ENCODE measurements around the gene CWC27. TPM values are rescaled to one million over a fixed set of nuclear protein-coding genes. Genes with fewer than 3 reads are reported as not detected.

The CWC27 gene
- total RNA-seq, 1 donor from 2014 or later: 9.9 TPM

- Histone ChIP-seq H3K4me1 (ENCODE audit: control insufficient read depth in 3 of 3, insufficient read depth in 3 of 3, low read length in 3 of 3) (no peaks in the 10 kb centered on the region), H3K9ac (ENCODE audit: low read depth in 1 of 3, low read length in 3 of 3) (no peak overlapping the region), H3K36me3 (ENCODE audit: control insufficient read depth in 3 of 3, insufficient read depth in 3 of 3, low read length in 3 of 3) (no peaks in the 10 kb centered on the region), H3K27ac (ENCODE audit: low read depth, low read length) (no peak overlapping the region), H3K27me3 (ENCODE audit: control insufficient read depth in 3 of 3, insufficient read depth in 3 of 3, low read length in 3 of 3) (no peaks in the 10 kb centered on the region), H3K4me3 (ENCODE audit: low read length in 3 of 3) (no peak overlapping the region), H3K9me3 (ENCODE audit: control insufficient read depth in 3 of 3, low read length in 3 of 3) (no peaks in the 10 kb centered on the region)
Measured at GRCh38 chr5:64854855-64855254, 86.1 kb downstream of the CWC27 start.

GRCh38 chr5:64859881-64860280 is 91.2 kb downstream of the CWC27 start:
- H3K4me3 ChIP-seq (ENCODE audit: low read length in 3 of 3): no peak overlapping the region
- no peaks in the 10 kb centered on the region for H3K4me1 ChIP-seq (ENCODE audit: control insufficient read depth in 3 of 3, insufficient read depth in 3 of 3, low read length in 3 of 3)
- H3K9me3 ChIP-seq (ENCODE audit: control insufficient read depth in 3 of 3, low read length in 3 of 3): no peaks in the 10 kb centered on the region
- no peaks in the 10 kb centered on the region for H3K27me3 ChIP-seq (ENCODE audit: control insufficient read depth in 3 of 3, insufficient read depth in 3 of 3, low read length in 3 of 3)
- no peaks in the 10 kb centered on the region for H3K36me3 ChIP-seq (ENCODE audit: control insufficient read depth in 3 of 3, insufficient read depth in 3 of 3, low read length in 3 of 3)
- H3K27ac ChIP-seq (ENCODE audit: low read depth, low read length): no peak overlapping the region
- H3K9ac ChIP-seq (ENCODE audit: low read depth in 1 of 3, low read length in 3 of 3): no peak overlapping the region

- Histone ChIP-seq H3K9me3 (ENCODE audit: control insufficient read depth in 3 of 3, low read length in 3 of 3) (no peaks in the 10 kb centered on the region), H3K27me3 (ENCODE audit: control insufficient read depth in 3 of 3, insufficient read depth in 3 of 3, low read length in 3 of 3) (no peaks in the 10 kb centered on the region), H3K27ac (ENCODE audit: low read depth, low read length) (no peak overlapping the region), H3K36me3 (ENCODE audit: control insufficient read depth in 3 of 3, insufficient read depth in 3 of 3, low read length in 3 of 3) (no peaks in the 10 kb centered on the region), H3K9ac (ENCODE audit: low read depth in 1 of 3, low read length in 3 of 3) (no peak overlapping the region), H3K4me3 (ENCODE audit: low read length in 3 of 3) (no peak overlapping the region), H3K4me1 (ENCODE audit: control insufficient read depth in 3 of 3, insufficient read depth in 3 of 3, low read length in 3 of 3) (no peaks in the 10 kb centered on the region)
Measured at GRCh38 chr5:64861281-64861680, 92.6 kb downstream of the CWC27 start.

- H3K27me3 ChIP-seq (ENCODE audit: control insufficient read depth in 3 of 3, insufficient read depth in 3 of 3, low read length in 3 of 3): no peaks in the 10 kb centered on the region
- H3K4me1 ChIP-seq (ENCODE audit: control insufficient read depth in 3 of 3, insufficient read depth in 3 of 3, low read length in 3 of 3): no peaks in the 10 kb centered on the region
- no peak overlapping the region for H3K4me3 ChIP-seq (ENCODE audit: low read length in 3 of 3)
- H3K36me3 ChIP-seq (ENCODE audit: control insufficient read depth in 3 of 3, insufficient read depth in 3 of 3, low read length in 3 of 3): no peaks in the 10 kb centered on the region
- no peaks in the 10 kb centered on the region for H3K9me3 ChIP-seq (ENCODE audit: control insufficient read depth in 3 of 3, low read length in 3 of 3)
- H3K27ac ChIP-seq (ENCODE audit: low read depth, low read length): no peak overlapping the region
- no peak overlapping the region for H3K9ac ChIP-seq (ENCODE audit: low read depth in 1 of 3, low read length in 3 of 3)
Measured at GRCh38 chr5:64864171-64864570, 95.4 kb downstream of the CWC27 start.

- no peaks in the 10 kb centered on the region for H3K36me3 ChIP-seq (ENCODE audit: control insufficient read depth in 3 of 3, insufficient read depth in 3 of 3, low read length in 3 of 3)
- no peaks in the 10 kb centered on the region for H3K27me3 ChIP-seq (ENCODE audit: control insufficient read depth in 3 of 3, insufficient read depth in 3 of 3, low read length in 3 of 3)
- no peaks in the 10 kb centered on the region for H3K4me1 ChIP-seq (ENCODE audit: control insufficient read depth in 3 of 3, insufficient read depth in 3 of 3, low read length in 3 of 3)
- H3K4me3 ChIP-seq (ENCODE audit: low read length in 3 of 3): no peak overlapping the region
- H3K27ac ChIP-seq (ENCODE audit: low read depth, low read length): no peak overlapping the region
- no peak overlapping the region for H3K9ac ChIP-seq (ENCODE audit: low read depth in 1 of 3, low read length in 3 of 3)
- H3K9me3 ChIP-seq (ENCODE audit: control insufficient read depth in 3 of 3, low read length in 3 of 3): no peaks in the 10 kb centered on the region
Measured at GRCh38 chr5:64865662-64866061, 96.9 kb downstream of the CWC27 start.

GRCh38 chr5:64869419-64869818 is 100.7 kb downstream of the CWC27 start:
- H3K36me3 ChIP-seq (ENCODE audit: control insufficient read depth in 3 of 3, insufficient read depth in 3 of 3, low read length in 3 of 3): no peaks in the 10 kb centered on the region
- no peak overlapping the region for H3K9ac ChIP-seq (ENCODE audit: low read depth in 1 of 3, low read length in 3 of 3)
- H3K4me3 ChIP-seq (ENCODE audit: low read length in 3 of 3): no peak overlapping the region
- no peaks in the 10 kb centered on the region for H3K9me3 ChIP-seq (ENCODE audit: control insufficient read depth in 3 of 3, low read length in 3 of 3)
- H3K27me3 ChIP-seq (ENCODE audit: control insufficient read depth in 3 of 3, insufficient read depth in 3 of 3, low read length in 3 of 3): no peaks in the 10 kb centered on the region
- H3K27ac ChIP-seq (ENCODE audit: low read depth, low read length): no peak overlapping the region
- H3K4me1 ChIP-seq (ENCODE audit: control insufficient read depth in 3 of 3, insufficient read depth in 3 of 3, low read length in 3 of 3): no peaks in the 10 kb centered on the region

GRCh38 chr5:64872044-64872443 is 103.3 kb downstream of the CWC27 start:
- Histone ChIP-seq H3K9ac (ENCODE audit: low read depth in 1 of 3, low read length in 3 of 3) (no peak overlapping the region), H3K4me1 (ENCODE audit: control insufficient read depth in 3 of 3, insufficient read depth in 3 of 3, low read length in 3 of 3) (no peaks in the 10 kb centered on the region), H3K9me3 (ENCODE audit: control insufficient read depth in 3 of 3, low read length in 3 of 3) (no peaks in the 10 kb centered on the region), H3K27ac (ENCODE audit: low read depth, low read length) (no peak overlapping the region), H3K4me3 (ENCODE audit: low read length in 3 of 3) (no peak overlapping the region), H3K36me3 (ENCODE audit: control insufficient read depth in 3 of 3, insufficient read depth in 3 of 3, low read length in 3 of 3) (no peaks in the 10 kb centered on the region), H3K27me3 (ENCODE audit: control insufficient read depth in 3 of 3, insufficient read depth in 3 of 3, low read length in 3 of 3) (no peaks in the 10 kb centered on the region)

- Histone ChIP-seq H3K9ac (ENCODE audit: low read depth in 1 of 3, low read length in 3 of 3) (no peak overlapping the region), H3K27me3 (ENCODE audit: control insufficient read depth in 3 of 3, insufficient read depth in 3 of 3, low read length in 3 of 3) (no peaks in the 10 kb centered on the region), H3K36me3 (ENCODE audit: control insufficient read depth in 3 of 3, insufficient read depth in 3 of 3, low read length in 3 of 3) (no peaks in the 10 kb centered on the region), H3K9me3 (ENCODE audit: control insufficient read depth in 3 of 3, low read length in 3 of 3) (no peaks in the 10 kb centered on the region), H3K4me1 (ENCODE audit: control insufficient read depth in 3 of 3, insufficient read depth in 3 of 3, low read length in 3 of 3) (no peaks in the 10 kb centered on the region), H3K4me3 (ENCODE audit: low read length in 3 of 3) (no peak overlapping the region), H3K27ac (ENCODE audit: low read depth, low read length) (no peak overlapping the region)
Measured at GRCh38 chr5:64873441-64873840, 104.7 kb downstream of the CWC27 start.

- Histone ChIP-seq H3K9me3 (ENCODE audit: control insufficient read depth in 3 of 3, low read length in 3 of 3) (no peaks in the 10 kb centered on the region), H3K9ac (ENCODE audit: low read depth in 1 of 3, low read length in 3 of 3) (no peak overlapping the region)
Measured at GRCh38 chr5:64874753-64875152, 106.0 kb downstream of the CWC27 start.

GRCh38 chr5:64876203-64876602 is 107.5 kb downstream of the CWC27 start:
- no peaks in the 10 kb centered on the region for H3K27me3 ChIP-seq (ENCODE audit: control insufficient read depth in 3 of 3, insufficient read depth in 3 of 3, low read length in 3 of 3)
- H3K27ac ChIP-seq (ENCODE audit: low read depth, low read length): no peak overlapping the region
- H3K36me3 ChIP-seq (ENCODE audit: control insufficient read depth in 3 of 3, insufficient read depth in 3 of 3, low read length in 3 of 3): no peaks in the 10 kb centered on the region
- no peak overlapping the region for H3K4me3 ChIP-seq (ENCODE audit: low read length in 3 of 3)
- no peak overlapping the region for H3K9ac ChIP-seq (ENCODE audit: low read depth in 1 of 3, low read length in 3 of 3)
- no peaks in the 10 kb centered on the region for H3K4me1 ChIP-seq (ENCODE audit: control insufficient read depth in 3 of 3, insufficient read depth in 3 of 3, low read length in 3 of 3)
- no peaks in the 10 kb centered on the region for H3K9me3 ChIP-seq (ENCODE audit: control insufficient read depth in 3 of 3, low read length in 3 of 3)

More at GRCh38 chr5:64874753-64875152, 106.0 kb downstream of the CWC27 start:
- Histone ChIP-seq H3K27me3 (ENCODE audit: control insufficient read depth in 3 of 3, insufficient read depth in 3 of 3, low read length in 3 of 3) (no peaks in the 10 kb centered on the region), H3K4me1 (ENCODE audit: control insufficient read depth in 3 of 3, insufficient read depth in 3 of 3, low read length in 3 of 3) (no peaks in the 10 kb centered on the region), H3K4me3 (ENCODE audit: low read length in 3 of 3) (no peak overlapping the region), H3K27ac (ENCODE audit: low read depth, low read length) (no peak overlapping the region), H3K36me3 (ENCODE audit: control insufficient read depth in 3 of 3, insufficient read depth in 3 of 3, low read length in 3 of 3) (no peaks in the 10 kb centered on the region)

- H3K9ac ChIP-seq (ENCODE audit: low read depth in 1 of 3, low read length in 3 of 3): no peak overlapping the region
- H3K27me3 ChIP-seq (ENCODE audit: control insufficient read depth in 3 of 3, insufficient read depth in 3 of 3, low read length in 3 of 3): no peaks in the 10 kb centered on the region
- H3K27ac ChIP-seq (ENCODE audit: low read depth, low read length): no peak overlapping the region
- no peaks in the 10 kb centered on the region for H3K36me3 ChIP-seq (ENCODE audit: control insufficient read depth in 3 of 3, insufficient read depth in 3 of 3, low read length in 3 of 3)
- no peaks in the 10 kb centered on the region for H3K9me3 ChIP-seq (ENCODE audit: control insufficient read depth in 3 of 3, low read length in 3 of 3)
- no peak overlapping the region for H3K4me3 ChIP-seq (ENCODE audit: low read length in 3 of 3)
- H3K4me1 ChIP-seq (ENCODE audit: control insufficient read depth in 3 of 3, insufficient read depth in 3 of 3, low read length in 3 of 3): no peaks in the 10 kb centered on the region
Measured at GRCh38 chr5:64880821-64881220, 112.1 kb downstream of the CWC27 start.

Data from skeletal muscle tissue (tissue), 4 donors.